Cardiac fibroblast (primary cell): ENCODE data around the gene ANGPTL5.

Experiments
- DNase-seq, 2 donors: peaks; one replicate each; pipeline versions ENCODE4 v3.0.0 to v3.0.0-alpha.2; 2010; ENCODE audit warnings: low read depth in 2 of 2
- H3K4me3 ChIP-seq, 2 donors: replicated peaks in 1 of 2; 1 replicate in 1 of 2; 2 replicates in 1 of 2; pipeline ENCODE4 v1.5.1; 2011; ENCODE audit warnings: low read depth in 2 of 2, low read length in 2 of 2, mild to moderate bottlenecking in 2 of 2, moderate library complexity in 1 of 2
- TF ChIP-seq, protein P1 (sequence below): IDR thresholded peaks from one replicate; pipeline ENCODE4 v1.5.1; 2011; ENCODE audit warnings: low read depth, mild to moderate bottlenecking, low read length, inconsistent platforms

ANGPTL5 gene

DNA sequence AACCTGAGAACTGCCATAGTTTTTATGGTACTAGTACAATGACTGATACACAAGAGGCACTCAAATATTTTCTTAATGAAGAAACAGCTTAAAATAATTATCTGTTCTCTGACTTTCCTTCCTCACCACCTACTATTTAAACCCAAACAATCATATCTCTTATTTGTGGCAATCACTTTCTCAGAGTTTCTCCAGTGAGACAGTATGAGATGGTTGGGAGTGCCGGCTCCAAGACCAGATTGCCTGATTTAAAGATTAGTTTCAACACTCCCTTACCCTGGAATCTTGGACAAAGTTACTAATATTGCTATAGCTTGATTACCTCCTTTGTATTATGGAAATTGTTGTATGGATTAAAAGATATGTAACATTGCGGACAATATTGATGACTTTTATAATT lies 7.2 kb downstream of the ANGPTL5 start:
- DNase-seq: no peak
- no peak overlapping the region for H3K4me3 ChIP-seq
- TF ChIP-seq, protein P1, sequence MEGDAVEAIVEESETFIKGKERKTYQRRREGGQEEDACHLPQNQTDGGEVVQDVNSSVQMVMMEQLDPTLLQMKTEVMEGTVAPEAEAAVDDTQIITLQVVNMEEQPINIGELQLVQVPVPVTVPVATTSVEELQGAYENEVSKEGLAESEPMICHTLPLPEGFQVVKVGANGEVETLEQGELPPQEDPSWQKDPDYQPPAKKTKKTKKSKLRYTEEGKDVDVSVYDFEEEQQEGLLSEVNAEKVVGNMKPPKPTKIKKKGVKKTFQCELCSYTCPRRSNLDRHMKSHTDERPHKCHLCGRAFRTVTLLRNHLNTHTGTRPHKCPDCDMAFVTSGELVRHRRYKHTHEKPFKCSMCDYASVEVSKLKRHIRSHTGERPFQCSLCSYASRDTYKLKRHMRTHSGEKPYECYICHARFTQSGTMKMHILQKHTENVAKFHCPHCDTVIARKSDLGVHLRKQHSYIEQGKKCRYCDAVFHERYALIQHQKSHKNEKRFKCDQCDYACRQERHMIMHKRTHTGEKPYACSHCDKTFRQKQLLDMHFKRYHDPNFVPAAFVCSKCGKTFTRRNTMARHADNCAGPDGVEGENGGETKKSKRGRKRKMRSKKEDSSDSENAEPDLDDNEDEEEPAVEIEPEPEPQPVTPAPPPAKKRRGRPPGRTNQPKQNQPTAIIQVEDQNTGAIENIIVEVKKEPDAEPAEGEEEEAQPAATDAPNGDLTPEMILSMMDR: no peak

DNA sequence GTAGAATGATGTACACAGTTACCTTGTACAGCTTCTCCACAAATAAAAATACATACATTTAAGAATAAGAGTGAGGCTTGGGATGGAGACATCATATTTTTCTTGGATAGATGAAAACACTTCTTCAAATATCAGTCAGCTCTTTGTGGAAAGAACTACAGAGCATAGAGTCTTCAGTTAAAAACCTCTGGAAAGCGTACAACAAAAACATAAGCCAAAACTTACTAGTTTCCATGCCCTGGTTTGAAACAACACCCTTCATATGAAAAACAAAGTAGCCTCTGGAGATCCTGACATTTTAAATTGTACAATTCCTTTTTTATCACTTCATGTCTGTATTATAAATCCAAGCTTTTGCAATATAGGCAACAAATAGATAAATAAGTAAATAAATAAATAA lies 8.5 kb downstream of the ANGPTL5 start:
- TF ChIP-seq, protein P1: no peak
- DNase-seq: peak; percentile 3 to 7
- H3K4me3 ChIP-seq: no peak overlapping the region

DNA sequence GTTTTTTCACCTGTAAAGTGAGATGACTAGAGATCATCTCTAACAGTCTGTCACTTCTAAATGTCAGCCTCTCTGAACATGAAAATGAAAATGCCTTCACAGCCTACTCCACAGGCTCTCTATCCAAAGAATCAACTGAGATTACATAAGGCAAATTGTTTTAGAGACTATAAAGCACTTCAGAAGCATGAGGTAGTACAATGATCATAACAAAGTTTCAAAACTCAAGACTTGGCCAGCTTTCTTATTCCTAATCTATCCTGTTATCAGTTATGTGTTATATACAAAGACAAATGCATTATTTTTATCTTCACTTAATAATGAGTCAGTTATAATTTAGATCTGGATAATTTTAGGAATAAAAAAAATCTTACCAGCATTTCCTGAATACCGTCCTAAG lies 21.8 kb downstream of the ANGPTL5 start:
- TF ChIP-seq, protein P1: no peak

DNA sequence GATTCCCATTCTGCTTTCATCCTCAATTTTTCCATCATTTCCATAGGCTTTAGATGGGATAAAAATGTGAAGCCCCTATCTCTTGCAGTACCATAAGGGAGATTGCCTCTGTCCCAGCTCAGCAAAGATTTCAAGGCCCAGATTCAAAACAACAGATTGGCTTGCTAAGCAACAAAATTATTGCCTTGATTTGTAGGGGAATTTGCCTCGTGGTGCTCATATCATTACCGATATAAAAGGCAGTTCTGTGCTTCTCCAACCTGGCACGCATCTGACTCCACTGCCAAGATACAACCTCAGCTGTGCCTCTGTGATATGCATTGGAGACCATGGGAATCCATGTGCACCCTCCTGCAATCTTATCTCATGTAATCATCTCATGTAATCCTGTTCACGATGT lies 26.6 kb downstream of the ANGPTL5 start:
- DNase-seq: no peak
- TF ChIP-seq, protein P1: no peak
- no peak overlapping the region for H3K4me3 ChIP-seq

More for the DNA sequence above, 21.8 kb downstream of the ANGPTL5 start:
- H3K4me3 ChIP-seq: no peak overlapping the region
- no peak for DNase-seq

DNA sequence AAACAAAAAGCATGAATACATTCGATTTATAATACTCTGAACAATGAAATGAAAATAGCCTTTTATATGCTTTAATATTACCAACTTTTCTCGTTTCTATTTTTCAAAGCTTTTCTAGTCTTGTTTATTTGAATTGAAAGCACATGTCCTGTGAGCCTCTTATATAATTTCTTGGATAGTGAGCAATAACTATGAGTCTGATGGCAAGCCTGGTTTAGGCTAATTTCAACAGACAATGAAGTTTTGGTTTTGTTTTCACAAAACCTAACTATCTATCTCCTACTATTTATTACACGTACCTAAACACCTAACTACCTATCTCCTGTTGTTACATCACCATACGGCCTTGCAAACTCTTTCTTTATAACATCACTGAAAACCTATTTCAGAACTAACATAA lies 30.7 kb downstream of the ANGPTL5 start:
- no peak overlapping the region for H3K4me3 ChIP-seq

DNA sequence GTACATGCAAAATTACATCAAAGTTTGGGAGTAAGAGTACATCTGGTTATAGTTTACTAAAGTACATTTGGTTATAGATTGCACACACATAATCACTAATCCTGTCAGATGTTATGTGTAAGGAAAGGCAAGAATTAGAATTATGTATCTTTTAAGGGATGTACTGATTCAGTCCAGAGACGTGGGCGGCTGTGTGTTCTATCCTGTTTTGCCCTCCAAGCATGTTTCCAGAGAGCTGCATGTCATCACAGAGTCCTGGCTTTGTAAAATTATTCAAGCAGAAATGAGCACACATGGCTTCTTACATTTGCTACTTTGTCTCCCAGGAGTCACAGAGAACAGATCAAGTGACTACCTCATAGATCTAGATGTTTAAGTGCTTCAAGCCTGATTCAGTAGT lies 34.7 kb downstream of the ANGPTL5 start:
- no peak for DNase-seq
- TF ChIP-seq, protein P1: no peak
- no peak overlapping the region for H3K4me3 ChIP-seq

More for the DNA sequence above, 30.7 kb downstream of the ANGPTL5 start:
- TF ChIP-seq, protein P1: no peak
- DNase-seq: no peak

DNA sequence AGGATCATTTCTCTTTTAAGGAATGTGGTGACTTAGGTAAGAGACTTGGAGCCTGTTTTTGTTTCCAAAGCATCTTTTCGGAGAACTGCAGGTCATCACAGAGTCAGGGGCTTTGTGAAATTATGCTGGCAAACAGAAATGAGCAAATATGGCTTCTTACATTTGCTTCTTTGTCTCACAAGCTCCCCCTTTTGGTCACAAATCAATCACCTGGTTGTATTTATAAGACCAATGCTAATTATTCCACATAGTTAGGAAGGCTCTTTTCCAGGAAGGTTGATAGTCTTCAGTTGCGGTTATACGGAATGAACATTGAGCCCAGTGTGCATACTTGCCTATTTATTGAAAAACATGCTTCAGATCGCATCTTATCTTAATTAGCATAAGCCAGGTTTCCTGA lies 36.1 kb downstream of the ANGPTL5 start:
- H3K4me3 ChIP-seq: no peak overlapping the region
- peak; percentile 85 to 86 for DNase-seq
- TF ChIP-seq, protein P1: peak; percentile 62
